Measurements from ENCODE around the gene TNIP1.
A peak's percentile ranks its signal among the peaks of the same experiment; 100 is the strongest.

The TNIP1 gene

DNA sequence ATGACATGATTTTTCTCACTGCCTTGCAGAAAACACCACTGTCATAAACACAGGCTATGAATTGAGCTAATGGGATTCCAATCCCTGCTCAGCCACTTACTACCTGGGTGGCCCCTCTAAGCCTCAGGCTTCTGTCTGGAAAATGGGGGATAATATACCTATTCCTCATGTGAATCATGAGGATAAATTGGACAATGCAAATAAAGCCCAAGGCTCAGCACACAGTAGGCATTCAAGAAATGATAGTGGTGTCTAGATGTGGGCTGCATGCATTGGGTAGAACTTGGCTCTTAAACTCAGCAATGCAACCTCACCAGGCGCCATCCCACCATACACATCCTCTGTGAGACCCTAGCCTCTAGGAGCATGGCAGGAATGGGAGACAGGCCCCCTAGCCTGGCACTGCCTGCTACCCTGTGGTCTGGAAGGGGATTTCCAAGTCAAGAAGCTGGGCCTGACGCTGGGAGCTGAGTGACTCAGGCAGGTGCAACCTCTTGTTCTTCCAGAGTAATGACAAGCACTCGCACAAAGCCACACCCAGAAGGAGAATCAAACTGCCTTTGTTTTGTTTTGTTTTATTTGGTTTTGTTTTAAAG lies 2.3 kb upstream of the TNIP1 start:
- peak in 1 of 2 donors; percentile 45 for DNase-seq (ENCODE audit: low read depth in 2 of 2)

DNA sequence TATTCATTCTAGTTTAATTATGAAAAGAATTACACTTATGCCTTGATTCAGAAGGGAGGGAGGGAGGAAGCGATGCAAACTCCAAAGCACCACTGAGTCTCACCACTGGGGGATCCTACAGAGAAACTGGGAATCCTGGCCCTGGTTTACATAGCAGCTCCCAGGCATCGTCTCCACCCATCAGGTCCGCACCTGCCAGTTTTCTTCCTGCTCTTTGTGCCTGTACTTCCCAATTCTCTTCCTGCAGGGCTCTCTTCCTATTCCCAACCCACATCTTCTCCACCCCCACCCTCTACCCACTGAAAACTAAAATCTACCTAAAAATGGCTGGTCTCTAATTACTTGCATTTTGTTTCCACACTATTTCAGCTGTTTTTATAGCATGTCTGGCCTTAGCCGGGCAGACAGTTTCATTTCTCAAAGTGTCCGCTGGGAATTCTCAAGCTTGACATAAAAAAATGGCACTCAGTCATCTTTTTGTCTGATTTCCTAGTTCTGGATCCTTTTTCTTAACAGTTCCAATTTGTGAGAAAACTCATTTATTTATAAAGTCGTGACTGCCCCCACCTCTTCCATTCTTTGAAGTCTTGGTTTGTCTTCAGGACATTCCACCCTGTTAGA lies 1.6 kb upstream of the TNIP1 start:
- DNase-seq (ENCODE audit: low read depth in 2 of 2): no peak

DNA sequence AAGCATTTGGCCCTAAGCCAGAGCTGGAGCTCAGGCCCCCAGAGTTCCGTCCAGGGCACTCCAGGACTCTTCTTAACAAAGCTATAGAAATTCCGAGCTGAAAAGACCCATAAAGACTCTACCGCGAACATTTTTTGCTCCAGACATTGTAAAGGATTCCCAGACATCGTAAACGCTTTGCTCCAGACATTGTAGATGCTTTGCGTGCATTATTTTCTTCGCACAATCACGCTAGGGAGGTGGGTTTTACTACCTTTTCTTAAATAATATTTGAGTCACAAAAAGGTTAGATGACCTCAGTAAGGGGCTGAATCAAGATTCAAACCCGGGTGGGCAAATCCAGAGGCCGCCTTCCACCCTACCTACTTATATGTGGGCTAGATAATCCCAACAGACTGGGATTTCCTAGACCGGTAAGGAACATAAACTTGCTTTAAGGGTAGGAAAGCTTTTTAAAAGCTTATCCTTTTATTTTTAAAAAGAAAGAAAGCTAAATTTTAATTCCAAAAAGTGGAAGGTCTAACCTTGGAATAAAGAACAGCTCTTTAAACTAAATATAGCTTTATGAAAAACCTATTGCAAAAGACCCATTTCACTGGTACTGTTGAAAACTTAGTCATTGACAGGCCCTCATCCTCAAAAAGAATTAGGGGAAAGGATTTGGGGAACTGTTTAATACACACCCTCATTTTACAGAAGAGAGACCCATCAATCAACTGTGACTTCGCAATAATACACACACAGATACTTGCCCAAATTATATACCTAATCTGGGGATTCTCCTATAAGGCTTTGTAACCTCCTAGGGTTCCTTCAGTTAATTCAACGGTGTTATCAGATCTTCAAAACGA lies 822 bp upstream of the TNIP1 start:
- DNase-seq (ENCODE audit: low read depth in 2 of 2): no peak

DNA sequence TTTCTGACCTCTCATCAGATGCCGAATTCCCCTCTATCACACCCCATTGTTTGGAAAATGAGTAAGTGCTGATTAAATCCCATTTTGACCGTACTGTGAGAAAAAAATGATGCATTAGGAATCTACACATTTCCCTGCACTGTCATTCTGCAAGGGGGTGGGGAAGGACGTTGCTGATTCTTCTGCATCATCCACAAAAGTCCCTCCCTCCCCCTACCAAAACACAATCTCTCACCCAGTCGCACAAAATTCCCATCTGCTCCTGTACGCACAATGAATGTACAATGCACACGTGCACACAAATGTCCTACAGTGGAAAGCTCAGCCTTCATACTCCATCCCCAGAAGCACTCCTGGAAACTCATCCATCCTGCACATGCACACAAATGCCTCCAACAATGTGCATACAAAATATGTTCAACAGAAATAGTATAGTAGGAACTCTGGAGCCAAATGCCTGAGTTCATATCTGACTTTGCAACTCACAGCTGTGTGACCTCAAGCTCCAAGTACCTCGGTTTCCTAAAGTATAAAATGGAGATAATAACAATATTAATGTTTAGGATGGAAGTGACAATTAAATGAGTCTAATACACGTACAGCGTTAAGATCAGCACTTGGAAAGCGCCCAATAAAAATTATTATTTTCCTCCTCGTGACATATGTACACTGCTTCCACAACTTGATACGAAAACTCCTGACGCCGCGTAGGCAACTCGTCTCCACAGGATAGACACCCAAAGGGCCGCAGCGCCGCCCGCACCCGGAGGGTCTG lies 809 bp downstream of the TNIP1 start:
- DNase-seq (ENCODE audit: low read depth in 2 of 2): no peak

DNA sequence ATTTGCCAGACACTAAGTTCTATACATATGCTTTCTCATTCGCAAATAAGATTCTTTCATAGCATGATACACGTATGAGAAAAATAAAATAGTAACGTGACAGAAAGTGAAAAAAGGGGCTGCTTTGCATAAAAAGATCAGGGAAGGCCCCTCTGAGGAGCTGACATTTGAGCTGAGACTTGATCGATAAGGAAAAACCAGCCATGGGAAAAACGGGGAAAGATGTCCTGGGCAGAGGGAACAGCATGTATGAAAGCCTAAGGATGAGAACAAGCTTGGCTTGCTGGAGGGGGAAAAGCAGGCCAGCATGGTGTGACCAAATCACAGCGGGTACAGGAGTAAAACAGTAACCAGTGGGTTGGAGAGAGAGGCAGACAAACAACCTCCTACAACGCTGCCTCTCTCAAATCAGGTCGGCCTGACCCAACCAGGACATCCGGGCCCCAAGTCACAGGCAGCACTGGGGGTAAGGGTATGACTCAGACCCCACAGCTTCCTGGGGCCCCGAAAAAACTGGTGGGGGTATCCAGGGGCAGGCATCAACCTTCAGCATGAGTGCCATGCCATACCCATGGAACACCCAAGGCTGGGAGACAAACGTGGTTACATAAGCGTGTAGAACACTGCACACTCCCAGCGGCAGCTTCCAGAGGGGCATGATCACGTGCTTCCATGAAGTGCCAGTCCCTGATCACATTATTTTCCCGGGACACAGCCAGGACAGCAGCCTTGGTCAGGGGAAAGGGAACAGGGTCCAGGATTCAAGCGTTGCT lies 2.2 kb downstream of the TNIP1 start:
- DNase-seq (ENCODE audit: low read depth in 2 of 2): no peak

DNA sequence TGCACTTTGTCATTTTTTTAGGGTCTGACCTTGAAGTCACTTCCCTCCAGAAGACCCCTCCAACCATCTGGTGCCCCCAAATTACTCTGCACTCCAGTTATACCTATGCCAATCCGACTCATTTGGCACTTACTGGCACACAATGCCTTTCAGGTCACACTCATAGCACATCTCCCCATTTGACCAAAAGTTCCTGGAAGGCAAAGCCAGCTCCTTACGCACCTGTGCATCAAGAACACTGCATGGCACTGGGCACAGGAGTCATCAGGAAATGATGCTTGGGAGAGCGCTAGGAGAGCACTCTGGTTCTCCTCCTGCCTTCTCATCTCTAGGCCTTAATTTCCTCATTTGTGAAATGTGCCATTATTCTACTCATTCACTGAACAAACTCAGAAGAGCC lies 2.9 kb downstream of the TNIP1 start:
- DNase-seq (ENCODE audit: low read depth in 2 of 2): no peak

DNA sequence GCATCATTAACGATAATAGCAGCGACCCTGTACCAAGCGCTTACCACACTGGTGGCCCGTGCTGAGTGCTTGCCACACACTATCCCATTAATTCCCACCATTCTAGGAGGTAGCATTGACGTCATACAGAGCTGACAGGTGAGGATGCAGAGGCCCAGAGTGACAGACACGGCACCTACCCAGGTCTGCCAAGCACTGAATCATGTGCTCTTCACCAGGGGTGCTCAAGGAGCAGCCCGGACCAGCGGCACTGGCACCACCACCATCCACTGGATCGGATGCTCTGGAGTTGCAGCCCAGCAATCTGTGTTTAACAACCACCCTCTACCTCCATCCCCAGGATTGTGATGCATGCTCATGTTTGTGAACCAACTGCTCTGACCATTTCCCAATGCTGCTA lies 3.4 kb downstream of the TNIP1 start:
- DNase-seq (ENCODE audit: low read depth in 2 of 2): no peak

DNA sequence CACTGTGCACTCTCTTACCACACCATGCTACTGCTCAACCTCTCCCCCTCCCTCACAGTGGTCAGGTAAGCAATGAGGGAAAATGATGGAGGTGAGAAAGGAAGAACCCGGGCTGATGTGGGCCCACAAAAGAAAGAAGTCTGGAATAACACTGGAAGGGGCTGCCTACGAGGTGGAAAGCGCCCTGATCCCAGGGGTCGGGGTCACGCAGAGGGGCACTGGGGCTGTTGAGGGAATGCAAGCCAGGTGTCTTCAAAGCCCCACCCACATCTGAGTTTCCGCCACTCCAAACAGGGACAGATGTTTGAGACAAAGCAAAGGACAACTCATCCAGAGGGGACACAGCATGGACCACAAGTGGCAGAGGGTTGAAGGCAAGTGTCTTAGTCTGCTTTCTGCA lies 4.2 kb downstream of the TNIP1 start:
- DNase-seq (ENCODE audit: low read depth in 2 of 2): no peak

DNA sequence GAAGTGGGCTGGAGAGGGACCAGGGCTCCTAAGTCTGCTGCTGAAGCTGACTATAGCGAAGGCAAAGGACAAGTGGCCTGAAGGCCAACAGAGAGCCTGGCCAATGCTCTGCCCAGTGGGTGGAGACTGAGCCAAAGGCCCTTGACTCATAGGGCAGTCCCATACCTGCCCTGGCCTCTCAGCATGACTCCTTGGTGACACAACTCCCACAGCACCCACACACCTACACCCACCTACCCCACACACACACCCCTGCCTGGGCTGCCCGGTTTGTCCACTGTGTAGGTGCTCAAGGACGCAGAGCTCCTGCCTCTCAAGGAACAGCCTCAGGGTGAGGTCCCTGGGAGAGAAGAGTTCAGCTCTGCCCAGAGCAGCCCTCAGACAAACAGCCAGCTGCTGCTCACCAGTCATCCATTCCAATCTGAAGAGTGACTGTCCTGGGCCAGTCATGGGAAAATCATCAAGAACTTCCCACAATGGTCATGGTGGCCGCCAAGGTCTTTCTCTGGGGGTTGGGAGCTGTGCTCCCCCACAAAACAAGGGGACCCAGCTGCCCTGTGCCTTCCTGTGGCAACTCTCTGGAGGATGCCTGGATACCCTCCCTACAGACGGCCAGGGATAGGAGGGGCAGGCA lies 5.0 kb downstream of the TNIP1 start:
- DNase-seq (ENCODE audit: low read depth in 2 of 2): no peak

DNA sequence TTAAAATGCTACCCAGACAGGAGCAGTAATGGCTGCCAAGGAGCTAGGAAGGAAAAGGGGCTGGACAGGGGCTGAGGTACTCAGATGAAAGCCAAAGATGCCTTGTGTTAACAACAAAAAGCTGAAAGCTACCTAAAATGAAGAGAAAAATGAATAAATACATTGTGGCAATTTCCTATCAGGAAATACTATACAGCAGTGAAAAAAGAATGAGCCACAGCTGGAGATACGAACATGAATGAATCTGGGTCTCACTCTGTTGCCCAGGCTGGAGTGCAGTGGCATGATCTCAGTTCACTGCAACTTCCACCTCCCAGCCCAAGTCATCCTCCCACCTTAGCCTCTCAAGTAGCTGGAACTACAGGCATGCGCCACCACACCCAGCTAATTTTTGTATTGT lies 6.3 kb downstream of the TNIP1 start:
- DNase-seq (ENCODE audit: low read depth in 2 of 2): no peak

DNA sequence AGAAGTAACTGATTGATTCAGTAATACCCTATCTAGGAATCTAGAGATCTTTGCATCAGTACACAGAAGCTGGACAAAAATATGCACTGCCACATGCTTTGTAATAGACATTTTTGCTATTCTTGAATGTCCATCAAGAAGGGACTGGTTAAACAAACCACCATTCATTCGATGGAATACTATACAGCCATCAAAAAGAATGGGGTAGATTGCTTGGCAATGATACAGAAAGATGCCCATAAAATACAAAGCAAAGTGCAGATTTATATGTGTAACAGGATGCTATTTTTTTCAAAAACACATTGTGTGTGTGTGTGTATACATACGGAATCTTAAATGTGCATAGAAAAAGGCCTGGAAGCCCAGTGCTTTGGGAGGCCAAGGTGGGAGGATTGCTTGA lies 7.6 kb downstream of the TNIP1 start:
- DNase-seq (ENCODE audit: low read depth in 2 of 2): no peak

DNA sequence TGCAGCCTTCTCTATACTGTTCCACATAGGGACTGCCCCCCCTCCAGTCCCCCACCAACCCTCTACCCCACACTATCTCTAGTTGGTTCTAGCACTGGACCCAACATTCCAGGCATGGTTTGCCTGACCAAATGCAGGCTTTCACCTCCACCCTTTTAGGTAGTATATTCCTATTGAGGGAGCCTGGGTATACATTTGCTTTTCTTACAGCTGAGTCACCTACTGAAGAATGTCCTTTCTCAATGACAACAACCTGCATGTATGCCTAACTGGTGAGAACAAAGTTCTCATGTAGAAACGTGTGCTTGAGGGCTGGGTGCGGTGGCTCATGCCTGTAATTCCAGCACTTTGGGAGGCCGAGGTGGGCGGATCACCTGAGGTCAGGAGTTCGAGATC lies 8.2 kb downstream of the TNIP1 start:
- DNase-seq (ENCODE audit: low read depth in 2 of 2): no peak

DNA sequence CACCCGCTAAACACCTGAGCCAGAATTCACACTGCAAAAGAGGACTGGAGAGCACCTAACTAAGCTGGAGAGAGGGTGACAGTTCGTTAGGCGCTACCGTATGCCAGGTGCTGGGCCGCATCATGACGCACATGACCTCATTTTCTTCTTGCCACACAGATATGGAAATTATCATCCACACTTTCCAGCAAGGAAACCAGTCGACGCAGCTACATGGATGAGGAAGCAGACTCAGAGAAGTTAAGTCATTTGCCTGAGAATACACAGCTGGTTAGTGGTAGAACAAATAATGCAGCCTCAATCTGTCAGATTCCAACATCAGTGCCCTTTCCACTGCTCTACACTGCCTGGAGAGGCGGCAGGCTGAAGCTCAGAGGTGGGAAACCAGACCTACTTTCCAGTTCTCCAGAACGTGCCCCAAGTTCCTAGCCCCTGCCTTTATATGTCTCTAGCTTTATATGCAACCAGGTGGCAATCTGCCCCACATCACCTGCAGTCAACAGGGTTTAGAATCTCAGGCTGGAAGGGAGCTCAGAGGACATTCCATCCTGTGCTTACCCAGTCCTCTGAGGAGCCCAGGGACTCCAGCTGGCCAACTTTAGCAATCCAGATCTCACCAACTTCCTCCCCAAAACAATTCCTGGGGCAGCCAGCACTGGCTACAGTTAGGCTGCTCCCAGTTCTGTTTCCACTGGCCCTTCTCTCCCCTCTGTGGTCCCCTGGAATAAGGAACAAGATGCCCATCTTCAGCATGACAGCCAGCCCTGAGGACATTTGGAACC lies 8.8 kb downstream of the TNIP1 start:
- no peak for DNase-seq (ENCODE audit: low read depth in 2 of 2)

DNA sequence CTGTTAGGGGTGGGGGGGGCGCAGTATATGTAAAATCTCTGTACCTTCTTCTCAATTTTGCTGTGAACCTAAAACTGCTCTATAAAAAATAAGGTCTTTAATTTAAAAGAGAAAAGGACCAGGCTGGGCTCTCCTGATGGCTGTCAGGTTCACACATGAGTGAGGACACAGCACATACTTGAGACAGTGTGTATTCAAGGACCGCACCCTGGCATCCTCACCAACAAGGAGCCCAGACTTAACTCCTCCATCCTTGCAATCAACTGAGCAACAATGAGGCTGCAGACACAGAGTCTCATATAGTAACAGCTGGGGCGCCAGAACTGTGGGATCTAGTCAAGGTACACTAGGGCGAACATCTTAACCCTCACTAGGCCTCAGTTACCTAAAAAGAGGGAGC lies 9.8 kb downstream of the TNIP1 start:
- no peak for DNase-seq (ENCODE audit: low read depth in 2 of 2)

DNA sequence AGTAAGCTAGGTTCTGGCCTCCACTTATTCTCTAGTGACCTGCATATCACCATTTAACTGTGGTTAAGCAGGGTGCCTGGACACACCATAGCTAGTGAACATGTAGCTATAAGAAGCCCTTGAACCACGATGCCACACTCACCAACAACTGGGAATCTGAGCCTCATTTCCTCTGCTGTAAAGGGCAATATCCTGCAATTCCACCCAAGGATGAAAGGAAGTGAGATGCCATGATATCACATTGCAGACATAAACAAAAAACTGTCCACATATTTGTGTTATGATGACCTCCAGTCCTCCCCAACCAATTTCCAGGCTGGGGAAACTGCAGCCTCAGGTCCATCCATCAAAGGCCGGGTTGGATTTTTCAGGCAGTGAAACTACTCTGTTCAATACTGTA lies 10.4 kb downstream of the TNIP1 start:
- no peak for DNase-seq (ENCODE audit: low read depth in 2 of 2)

DNA sequence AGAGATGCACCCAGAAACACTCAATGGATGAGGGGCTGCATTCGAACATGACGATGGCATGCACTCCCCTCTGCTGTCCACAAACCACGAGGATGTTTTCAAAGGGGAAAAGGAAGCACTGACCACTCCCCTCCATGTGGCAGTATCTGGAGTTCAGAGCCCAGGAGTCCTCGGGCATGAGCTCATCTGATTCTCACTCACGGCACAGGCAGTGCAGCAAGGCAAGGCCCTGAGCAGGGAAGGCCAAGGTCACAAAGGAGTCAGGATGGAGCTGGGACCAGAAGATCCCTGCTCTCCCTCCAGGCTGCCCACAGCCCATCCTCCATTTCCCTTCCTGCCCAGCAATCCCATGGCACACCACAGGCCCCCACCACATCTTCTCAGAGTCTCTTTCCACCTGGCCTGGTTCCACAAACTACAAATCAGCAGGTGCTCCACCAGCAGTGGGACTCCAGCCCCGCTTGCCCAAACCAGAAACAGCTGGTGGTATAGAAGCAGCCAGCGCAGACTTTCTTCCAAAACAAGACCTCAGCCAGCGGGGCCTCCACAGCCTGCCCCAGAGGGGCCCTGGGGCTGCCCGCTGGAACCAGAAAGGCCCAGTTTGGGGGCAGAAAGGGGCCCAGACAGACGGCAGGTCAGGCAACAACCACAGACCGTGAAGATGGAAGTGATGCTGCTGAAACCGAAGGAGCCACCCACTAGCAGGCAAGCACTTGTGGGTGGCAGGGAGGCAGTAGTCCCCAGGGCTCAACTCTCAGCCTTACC lies 12.2 kb downstream of the TNIP1 start:
- no peak for DNase-seq (ENCODE audit: low read depth in 2 of 2)

DNA sequence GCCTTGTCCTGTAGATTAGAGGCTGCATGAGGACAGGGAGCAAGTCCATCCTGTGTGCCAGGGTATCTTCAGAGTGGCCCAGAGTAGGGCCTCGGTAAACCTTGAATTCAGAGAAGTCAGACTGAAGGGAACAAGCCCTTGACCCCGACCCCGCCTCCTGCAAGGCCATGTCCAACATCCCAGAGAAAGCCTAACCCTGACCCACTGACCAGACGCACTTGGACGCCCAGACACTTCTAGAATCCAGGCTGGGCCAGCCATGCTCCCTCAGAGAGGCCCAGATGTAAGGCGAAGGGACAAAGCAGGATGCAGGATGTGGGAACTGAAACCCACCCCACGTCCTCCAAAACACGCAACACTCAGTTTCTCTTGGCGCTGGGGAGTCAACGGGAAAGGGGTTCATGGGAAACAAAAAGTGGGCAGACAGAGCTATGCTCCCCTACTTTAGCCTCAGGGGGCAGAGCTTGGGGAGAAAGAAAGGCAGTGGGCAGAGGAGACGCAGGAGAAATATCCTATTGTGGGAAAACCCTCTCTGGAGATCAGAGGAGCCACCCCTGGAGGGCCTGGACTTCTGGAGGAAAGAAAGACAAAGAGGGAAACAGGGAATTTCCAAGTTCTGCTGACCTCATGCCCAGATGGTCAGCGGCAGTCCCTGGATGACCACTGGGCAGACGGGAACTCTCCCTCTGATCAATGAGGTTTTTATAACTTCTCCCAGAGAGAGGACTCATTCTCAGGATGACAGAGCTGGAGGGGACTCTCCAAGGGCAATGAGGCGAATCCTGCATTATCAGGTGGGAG lies 13.0 kb downstream of the TNIP1 start:
- no peak for DNase-seq (ENCODE audit: low read depth in 2 of 2)

DNA sequence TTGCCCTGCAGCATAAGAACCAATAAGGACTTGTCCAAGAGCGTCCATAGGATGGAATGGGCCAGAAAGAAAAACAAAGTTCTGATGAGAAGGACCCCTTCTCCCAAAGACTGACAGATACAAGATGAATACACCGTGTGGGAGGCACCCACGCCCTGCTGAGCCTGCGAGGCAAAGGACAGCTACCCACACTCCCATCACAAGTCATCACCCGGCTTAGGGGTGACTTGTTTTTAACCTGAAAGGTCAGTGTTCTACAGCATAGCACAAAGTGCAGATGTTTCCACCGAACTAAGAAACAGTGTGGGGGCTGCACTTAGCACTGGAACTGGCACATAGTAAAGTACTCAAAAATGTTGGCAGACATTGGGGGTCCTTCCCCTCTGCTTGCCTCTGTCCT lies 13.9 kb downstream of the TNIP1 start:
- no peak for DNase-seq (ENCODE audit: low read depth in 2 of 2)

DNA sequence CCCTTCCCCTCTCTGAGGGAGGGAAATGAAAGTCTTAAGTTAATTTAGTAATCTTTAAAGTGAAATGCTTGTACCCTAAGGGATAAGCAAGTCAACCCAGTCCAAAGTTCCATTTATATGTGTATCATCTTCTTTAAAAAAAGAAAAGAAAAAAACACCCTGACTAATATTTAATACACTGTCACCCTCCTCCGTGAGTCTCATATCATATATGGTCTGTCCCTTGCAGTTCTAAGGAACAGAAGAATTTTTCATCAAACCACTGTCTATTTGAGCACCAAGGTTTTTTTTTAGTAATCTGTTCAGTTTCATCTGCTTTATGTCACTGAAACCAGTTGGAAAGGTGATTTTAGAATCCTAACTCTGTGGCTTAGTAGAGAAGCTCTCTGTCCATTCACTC lies 15.2 kb downstream of the TNIP1 start:
- DNase-seq (ENCODE audit: low read depth in 2 of 2): no peak
